K562 (cell line): ENCODE results near the gene CTDSPL. TPM values are rescaled to one million over a fixed set of nuclear protein-coding genes. Genes with fewer than 3 reads are reported as not detected.
A peak's percentile ranks its signal among the peaks of the same experiment; 100 is the strongest.

ENCODE experiments used
- CBX5 ChIP-seq: IDR thresholded peaks from 2 replicates; pipeline ENCODE4 v1.6.1; 2014; ENCODE audit warnings: low read depth, borderline replicate concordance
- CREB5 ChIP-seq: fragments of 250-450 bp; sonication (Bioruptor Pico); IDR thresholded peaks from 2 replicates; pipeline ENCODE4 v1.5.0; 2020; ENCODE audit warnings: mild to moderate bottlenecking
- GATAD2B ChIP-seq: fragments of 450-650 bp; IDR thresholded peaks from 2 replicates; pipeline ENCODE4 v1.6.1; 2017; ENCODE audit warnings: mild to moderate bottlenecking, borderline replicate concordance
- NUFIP1 ChIP-seq: fragments of 450-650 bp; IDR thresholded peaks from 2 replicates; pipeline ENCODE4 v1.6.1; 2018; ENCODE audit not compliant: partially characterized antibody
- PURB ChIP-seq: sonication (generic); formaldehyde crosslinking; IDR thresholded peaks from 2 replicates; pipeline ENCODE4 v1.9.0; 2021; ENCODE audit warnings: low read depth, mild to moderate bottlenecking, missing genetic modification reagents
- SP2 ChIP-seq: IDR thresholded peaks from 2 replicates; pipeline ENCODE4 v1.6.1; 2011; ENCODE audit warnings: mild to moderate bottlenecking, low read depth, low read length, moderate library complexity; ENCODE audit not compliant: poor library complexity, severe bottlenecking; ENCODE audit errors: extremely low read depth
- ZFX ChIP-seq: sonication (generic); formaldehyde crosslinking; IDR thresholded peaks from 2 replicates; pipeline ENCODE4 v1.8.0; 2022; ENCODE audit warnings: mild to moderate bottlenecking, missing genetic modification reagents, moderate library complexity
- ZNF586 ChIP-seq: fragments of 450-650 bp; formaldehyde crosslinking; conservative IDR thresholded peaks from 2 replicates; pipeline ENCODE4 v1.4.0; 2020; ENCODE audit warnings: mild to moderate bottlenecking, moderate library complexity
- ZNF830 ChIP-seq: fragments of 250-450 bp; sonication (Bioruptor Pico); IDR thresholded peaks from 2 replicates; pipeline ENCODE4 v1.5.0; 2021; ENCODE audit warnings: mild to moderate bottlenecking
- polyA plus RNA-seq, 8 experiments: library from polyadenylated mRNA; depleted of rRNA in 4 of 8; stranded (reverse) in 5 of 8; unstranded in 3 of 8; fragments of >200 nt; fragmentation: Nextera tagmentation in 2 of 8; fragmentation: Illumina TruSeq in 1 of 8; extraction: Ambion mirVana in 2 of 8; extraction: Trizol in 1 of 8; gene quantifications; 2 replicates each; pipeline versions ENCODE4 v1.2.1 to v1.2.3, GENCODE V29; 2011 to 2014; ENCODE audit warnings: inconsistent platforms in 1 of 8, missing spikeins in 1 of 8
- total RNA-seq, 7 experiments: library from RNA; depleted of rRNA in 6 of 7; stranded (reverse); fragments of >200 nt in 6 of 7; fragmentation: Illumina TruSeq in 2 of 7; extraction: Trizol in 2 of 7; gene quantifications; 2 replicates each; pipeline versions ENCODE4 v1.2.1 to v1.2.3, GENCODE V29; 2011 to 2021; ENCODE audit warnings: low replicate concordance in 1 of 7
- TF ChIP-seq, protein P1 (sequence below): IDR thresholded peaks from 2 replicates; pipeline ENCODE4 v1.6.1; 2014; ENCODE audit warnings: antibody characterized with exemption
- TF ChIP-seq, protein P2 (sequence below): fragments of 250-450 bp; sonication (Bioruptor Pico); IDR thresholded peaks from 2 replicates; pipeline ENCODE4 v1.6.1; 2021; ENCODE audit warnings: mild to moderate bottlenecking
- TF ChIP-seq, protein P3 (sequence below): fragments of 450-650 bp; IDR thresholded peaks from one replicate; pipeline ENCODE4 v1.6.1; 2018; ENCODE audit warnings: mild to moderate bottlenecking, moderate library complexity; ENCODE audit not compliant: partially characterized antibody
- TF ChIP-seq, protein P4 (sequence below): fragments of 250-450 bp; sonication (Bioruptor Pico); IDR thresholded peaks from 2 replicates; pipeline ENCODE4 v1.4.0; 2020
- TF ChIP-seq, protein P5 (sequence below): sonication (generic); formaldehyde crosslinking; IDR thresholded peaks from 2 replicates; pipeline ENCODE4 v1.8.1; 2022; ENCODE audit warnings: missing genetic modification reagents
- TF ChIP-seq, protein P6 (sequence below), 2 experiments: fragments of 450-650 bp; IDR thresholded peaks; 2 replicates each; pipeline ENCODE4 v1.6.1; 2018; ENCODE audit warnings: mild to moderate bottlenecking in 2 of 2, low read depth in 1 of 2; ENCODE audit not compliant: partially characterized antibody in 2 of 2

CTDSPL gene
- total and polyA plus RNA-seq, 9 of the 15 experiments (the other 6 are each of a cell fraction or from before 2014, with no cell fraction given) = 5.1 to 19.3 (median 11.3) TPM

DNA sequence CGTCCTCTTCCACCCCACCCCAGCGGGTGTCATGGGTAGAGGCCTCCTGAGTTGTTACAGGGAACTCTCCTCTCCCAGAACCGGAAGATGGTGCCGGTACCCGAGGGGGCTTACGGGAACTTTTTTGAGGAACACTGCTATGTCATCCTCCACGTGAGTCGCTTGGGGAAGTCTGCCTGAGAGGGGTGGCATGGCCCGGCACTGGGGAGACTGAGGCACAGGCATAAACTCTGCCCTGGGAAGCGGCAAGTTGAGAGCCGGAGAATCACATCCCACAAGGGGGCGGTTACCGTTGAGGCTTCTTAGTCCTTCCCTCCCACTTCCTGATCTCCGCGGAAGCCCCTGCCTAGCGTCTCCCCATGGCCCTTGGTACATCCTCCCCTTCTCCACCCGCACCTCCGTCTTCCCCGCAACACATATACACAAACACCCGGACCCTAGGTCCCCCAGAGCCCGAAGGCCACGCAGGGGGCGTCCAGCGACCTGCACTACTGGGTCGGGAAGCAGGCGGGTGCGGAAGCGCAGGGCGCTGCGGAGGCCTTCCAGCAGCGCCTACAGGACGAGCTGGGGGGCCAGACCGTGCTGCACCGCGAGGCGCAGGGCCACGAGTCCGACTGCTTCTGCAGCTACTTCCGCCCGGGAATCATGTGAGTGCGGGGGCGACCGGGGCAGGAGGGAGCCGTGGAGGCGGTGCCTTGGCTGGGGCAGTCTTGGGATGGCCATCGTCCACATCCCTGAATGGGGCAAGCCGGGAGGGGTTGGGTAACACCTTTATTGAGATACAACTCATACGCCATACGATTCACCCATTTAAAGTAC, 132.3 kb downstream of the CTDSPL start (continued):
- TF ChIP-seq, protein P1, sequence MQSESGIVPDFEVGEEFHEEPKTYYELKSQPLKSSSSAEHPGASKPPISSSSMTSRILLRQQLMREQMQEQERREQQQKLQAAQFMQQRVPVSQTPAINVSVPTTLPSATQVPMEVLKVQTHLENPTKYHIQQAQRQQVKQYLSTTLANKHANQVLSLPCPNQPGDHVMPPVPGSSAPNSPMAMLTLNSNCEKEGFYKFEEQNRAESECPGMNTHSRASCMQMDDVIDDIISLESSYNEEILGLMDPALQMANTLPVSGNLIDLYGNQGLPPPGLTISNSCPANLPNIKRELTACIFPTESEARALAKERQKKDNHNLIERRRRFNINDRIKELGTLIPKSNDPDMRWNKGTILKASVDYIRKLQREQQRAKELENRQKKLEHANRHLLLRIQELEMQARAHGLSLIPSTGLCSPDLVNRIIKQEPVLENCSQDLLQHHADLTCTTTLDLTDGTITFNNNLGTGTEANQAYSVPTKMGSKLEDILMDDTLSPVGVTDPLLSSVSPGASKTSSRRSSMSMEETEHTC = peak; percentile 99
- no peak for TF ChIP-seq NUFIP1
- no peak; the same call in 1 of the 2 replicates for TF ChIP-seq CBX5
- no peak for TF ChIP-seq ZFX (CRISPR knock-in tag)
- TF ChIP-seq ZNF586 (CRISPR knock-in tag) = no peak
- no peak for TF ChIP-seq GATAD2B
- TF ChIP-seq, protein P2, sequence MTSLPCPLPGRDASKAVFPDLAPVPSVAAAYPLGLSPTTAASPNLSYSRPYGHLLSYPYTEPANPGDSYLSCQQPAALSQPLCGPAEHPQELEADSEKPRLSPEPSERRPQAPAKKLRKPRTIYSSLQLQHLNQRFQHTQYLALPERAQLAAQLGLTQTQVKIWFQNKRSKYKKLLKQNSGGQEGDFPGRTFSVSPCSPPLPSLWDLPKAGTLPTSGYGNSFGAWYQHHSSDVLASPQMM (CRISPR knock-in tag) = no peak; the same call in 1 of the 2 replicates
- TF ChIP-seq, protein P3, sequence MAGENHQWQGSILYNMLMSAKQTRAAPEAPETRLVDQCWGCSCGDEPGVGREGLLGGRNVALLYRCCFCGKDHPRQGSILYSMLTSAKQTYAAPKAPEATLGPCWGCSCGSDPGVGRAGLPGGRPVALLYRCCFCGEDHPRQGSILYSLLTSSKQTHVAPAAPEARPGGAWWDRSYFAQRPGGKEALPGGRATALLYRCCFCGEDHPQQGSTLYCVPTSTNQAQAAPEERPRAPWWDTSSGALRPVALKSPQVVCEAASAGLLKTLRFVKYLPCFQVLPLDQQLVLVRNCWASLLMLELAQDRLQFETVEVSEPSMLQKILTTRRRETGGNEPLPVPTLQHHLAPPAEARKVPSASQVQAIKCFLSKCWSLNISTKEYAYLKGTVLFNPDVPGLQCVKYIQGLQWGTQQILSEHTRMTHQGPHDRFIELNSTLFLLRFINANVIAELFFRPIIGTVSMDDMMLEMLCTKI = no peak
- TF ChIP-seq SP2 = no peak
- TF ChIP-seq, protein P4, sequence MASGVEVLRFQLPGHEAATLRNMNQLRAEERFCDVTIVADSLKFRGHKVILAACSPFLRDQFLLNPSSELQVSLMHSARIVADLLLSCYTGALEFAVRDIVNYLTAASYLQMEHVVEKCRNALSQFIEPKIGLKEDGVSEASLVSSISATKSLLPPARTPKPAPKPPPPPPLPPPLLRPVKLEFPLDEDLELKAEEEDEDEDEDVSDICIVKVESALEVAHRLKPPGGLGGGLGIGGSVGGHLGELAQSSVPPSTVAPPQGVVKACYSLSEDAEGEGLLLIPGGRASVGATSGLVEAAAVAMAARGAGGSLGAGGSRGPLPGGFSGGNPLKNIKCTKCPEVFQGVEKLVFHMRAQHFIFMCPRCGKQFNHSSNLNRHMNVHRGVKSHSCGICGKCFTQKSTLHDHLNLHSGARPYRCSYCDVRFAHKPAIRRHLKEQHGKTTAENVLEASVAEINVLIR (CRISPR knock-in tag) = 0 out of 2 replicates have a peak, but pooled peaks have one; percentile 4
- no peak for TF ChIP-seq PURB (CRISPR knock-in tag)
- TF ChIP-seq, protein P5, sequence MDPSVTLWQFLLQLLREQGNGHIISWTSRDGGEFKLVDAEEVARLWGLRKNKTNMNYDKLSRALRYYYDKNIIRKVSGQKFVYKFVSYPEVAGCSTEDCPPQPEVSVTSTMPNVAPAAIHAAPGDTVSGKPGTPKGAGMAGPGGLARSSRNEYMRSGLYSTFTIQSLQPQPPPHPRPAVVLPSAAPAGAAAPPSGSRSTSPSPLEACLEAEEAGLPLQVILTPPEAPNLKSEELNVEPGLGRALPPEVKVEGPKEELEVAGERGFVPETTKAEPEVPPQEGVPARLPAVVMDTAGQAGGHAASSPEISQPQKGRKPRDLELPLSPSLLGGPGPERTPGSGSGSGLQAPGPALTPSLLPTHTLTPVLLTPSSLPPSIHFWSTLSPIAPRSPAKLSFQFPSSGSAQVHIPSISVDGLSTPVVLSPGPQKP = no peak
- TF ChIP-seq CREB5 = no peak
- TF ChIP-seq, protein P6, sequence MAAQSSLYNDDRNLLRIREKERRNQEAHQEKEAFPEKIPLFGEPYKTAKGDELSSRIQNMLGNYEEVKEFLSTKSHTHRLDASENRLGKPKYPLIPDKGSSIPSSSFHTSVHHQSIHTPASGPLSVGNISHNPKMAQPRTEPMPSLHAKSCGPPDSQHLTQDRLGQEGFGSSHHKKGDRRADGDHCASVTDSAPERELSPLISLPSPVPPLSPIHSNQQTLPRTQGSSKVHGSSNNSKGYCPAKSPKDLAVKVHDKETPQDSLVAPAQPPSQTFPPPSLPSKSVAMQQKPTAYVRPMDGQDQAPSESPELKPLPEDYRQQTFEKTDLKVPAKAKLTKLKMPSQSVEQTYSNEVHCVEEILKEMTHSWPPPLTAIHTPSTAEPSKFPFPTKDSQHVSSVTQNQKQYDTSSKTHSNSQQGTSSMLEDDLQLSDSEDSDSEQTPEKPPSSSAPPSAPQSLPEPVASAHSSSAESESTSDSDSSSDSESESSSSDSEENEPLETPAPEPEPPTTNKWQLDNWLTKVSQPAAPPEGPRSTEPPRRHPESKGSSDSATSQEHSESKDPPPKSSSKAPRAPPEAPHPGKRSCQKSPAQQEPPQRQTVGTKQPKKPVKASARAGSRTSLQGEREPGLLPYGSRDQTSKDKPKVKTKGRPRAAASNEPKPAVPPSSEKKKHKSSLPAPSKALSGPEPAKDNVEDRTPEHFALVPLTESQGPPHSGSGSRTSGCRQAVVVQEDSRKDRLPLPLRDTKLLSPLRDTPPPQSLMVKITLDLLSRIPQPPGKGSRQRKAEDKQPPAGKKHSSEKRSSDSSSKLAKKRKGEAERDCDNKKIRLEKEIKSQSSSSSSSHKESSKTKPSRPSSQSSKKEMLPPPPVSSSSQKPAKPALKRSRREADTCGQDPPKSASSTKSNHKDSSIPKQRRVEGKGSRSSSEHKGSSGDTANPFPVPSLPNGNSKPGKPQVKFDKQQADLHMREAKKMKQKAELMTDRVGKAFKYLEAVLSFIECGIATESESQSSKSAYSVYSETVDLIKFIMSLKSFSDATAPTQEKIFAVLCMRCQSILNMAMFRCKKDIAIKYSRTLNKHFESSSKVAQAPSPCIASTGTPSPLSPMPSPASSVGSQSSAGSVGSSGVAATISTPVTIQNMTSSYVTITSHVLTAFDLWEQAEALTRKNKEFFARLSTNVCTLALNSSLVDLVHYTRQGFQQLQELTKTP (IDR thresholded peaks at IDR 0.05; ENCODE audit: low read depth in 1 of 2, partially characterized antibody in 2 of 2) = peak; percentile 58 to 74
- peak; percentile 93; the same call in 1 of the 2 replicates for TF ChIP-seq ZNF830 (CRISPR knock-in tag)
